HG03378 (cell line): ENCODE results near the gene VCX2.
"Not testable (repeated sequence)": the region's sequence is repeated elsewhere in the genome, so short reads cannot be mapped to it uniquely, and the experiment has no call there.

Experiments
- ATAC-seq: cut with Tn5 transposase; IDR thresholded peaks from one replicate; pipeline ENCODE4 v1.9.1; 2021; ENCODE audit warnings: mild to moderate bottlenecking, moderate library complexity; ENCODE audit not compliant: unreplicated experiment

Gene VCX2

DNA sequence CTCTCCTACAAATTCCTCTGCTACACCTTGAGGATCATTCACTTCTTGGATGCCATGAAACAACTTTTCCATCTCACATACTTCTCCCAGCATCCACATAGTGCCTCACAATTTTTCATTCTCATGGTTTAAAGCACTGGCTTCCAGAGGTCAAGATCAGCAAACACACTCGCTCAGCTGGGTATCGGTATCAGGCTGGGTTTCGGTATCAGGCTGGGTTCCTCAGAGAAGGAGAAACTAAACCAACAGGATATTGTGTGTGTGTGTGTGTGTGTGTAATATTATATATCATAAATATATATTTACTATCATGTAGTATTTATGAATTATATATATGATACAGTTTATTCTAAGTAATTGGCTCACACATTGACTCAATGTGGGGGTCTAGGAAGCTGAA is at the start of gene VCX2:
TSS of gene VCX2 (minus strand) at position 99 of the 400 bp plus-strand sequence. CDS start 624 bp downstream, outside the sequence.
- ATAC-seq, result not testable (repeated sequence)

DNA sequence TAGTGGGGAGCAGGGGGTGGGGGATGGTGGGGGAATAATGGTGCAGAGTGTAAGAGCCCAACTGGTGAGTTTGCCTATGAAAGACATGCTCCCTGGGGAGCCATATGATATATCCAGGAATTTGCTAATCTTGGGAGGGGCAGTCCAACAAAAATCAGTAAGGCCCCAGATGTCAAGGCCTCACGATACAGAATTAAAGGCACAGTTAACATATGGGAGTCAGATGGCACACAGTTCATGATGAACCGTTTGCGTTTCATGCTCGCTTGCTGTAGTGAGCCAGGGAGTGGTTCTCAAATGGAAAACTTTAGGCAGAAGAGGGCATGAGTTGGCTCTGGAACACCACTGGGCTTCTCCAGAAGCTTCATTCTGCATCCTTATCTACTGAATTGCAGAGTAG is 33.9 kb upstream of the VCX2 start:
- no peak for ATAC-seq

DNA sequence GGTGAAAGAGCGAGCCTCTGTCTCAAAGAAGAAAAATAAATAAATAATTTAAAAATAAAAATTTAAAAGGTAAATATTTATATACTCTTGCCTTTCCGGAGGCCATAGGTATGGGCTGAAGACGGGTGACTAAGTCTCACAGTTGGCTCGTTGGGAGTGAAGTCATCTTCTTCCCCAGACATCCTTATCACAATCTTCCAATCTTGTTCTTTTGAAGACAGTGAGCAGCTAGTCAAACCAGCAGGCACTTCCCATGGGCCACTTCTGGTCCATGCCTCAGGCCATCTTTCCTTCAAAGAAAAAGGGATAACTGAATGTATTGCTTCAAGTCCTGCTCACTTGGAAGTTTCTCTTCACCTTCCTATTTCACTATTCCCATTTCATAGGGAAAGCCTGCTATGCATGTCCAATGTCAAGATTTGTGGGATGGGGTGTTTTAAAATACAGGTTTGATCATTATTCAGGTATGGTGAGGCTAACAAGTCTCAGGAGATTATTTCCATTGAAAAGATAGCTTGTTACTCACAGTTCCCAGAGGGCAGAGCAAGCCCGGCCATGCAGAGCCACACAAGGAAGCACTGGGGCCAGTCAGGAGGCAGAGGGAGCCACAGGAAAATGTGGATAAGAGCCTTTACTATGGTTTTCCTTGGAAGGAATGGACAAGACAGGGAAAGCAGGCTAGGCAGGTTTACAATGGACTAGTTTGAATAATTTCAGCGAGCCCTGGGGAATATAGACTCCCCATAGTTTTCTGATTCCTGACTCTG is 33.3 kb upstream of the VCX2 start:
- ATAC-seq, result no peak

DNA sequence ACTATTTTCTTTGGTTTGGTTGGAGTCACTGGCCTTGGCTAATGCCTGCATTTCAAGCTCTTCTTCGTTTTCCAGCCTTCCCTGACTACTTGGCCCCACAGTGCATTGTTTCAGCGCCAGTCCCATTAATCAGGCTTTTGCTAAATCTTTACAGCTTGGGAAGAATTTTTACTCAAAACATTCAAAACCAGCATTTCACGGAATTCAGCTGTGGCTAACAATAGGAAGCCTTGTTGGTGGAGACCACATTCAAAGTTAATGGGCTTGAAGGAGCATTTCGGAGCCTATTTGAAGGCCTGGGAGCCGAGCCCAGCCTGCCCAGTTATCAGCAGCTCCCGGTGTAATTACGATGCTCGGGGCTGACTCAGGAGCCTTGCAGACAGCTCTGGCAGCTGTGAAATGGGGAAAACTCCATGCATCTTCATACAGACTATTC is 30.8 kb upstream of the VCX2 start:
- ATAC-seq, result no peak

DNA sequence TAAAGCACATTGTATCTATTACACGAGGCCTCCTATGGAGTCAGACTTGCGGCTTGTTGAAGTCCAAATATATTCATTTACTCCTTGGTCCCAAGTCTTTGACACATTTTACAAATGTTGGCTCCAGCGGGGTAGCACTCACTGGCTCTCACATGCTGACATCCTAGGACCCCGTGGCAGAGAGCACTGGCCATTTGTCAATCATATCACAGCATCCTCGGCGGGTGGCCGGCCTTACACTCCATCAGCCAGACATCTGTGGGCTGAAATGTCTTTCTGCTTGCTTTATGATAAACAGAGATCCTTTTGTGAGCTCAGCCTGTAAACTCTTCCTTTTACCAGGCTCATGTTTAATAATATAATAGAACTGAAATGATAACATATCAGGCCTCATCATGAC is 25.7 kb upstream of the VCX2 start:
- ATAC-seq, result no peak

DNA sequence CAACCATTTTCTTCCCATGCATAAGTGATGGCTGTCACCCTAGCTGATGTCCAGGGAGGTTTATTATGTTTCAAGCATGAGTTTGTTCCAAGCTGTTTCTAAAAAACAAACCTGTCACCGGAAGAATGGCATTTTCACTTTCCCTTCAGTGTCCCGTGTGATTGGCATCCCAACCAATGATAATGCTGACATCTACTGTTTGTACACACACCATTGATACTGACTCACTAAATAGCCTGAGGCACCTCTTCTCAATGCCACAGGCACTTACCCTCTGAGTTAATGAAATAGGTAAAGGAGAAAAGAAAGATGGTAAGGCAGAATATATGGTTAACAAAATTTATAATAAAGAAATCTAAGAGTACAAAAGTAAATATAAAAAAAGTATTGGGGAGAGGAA is 23.1 kb upstream of the VCX2 start:
- ATAC-seq, result no peak

DNA sequence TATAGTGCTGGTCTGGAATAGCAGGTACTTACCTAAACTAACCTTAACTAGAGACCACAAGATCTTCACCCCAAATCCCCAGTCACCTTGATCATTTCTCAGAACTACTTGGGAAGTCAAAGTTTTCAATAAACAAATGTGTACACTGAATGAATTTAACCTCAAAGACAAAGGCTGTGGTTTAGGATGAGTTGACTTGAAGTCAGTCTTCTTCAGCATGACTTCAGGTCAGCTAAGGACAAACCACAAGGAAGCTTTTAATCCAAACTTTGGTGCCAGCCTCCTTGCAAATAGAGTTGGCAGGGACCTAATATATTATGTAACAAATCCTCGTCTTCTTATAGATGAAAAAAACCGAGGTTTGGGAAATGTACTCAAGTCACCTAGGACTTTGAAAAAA is 21.2 kb upstream of the VCX2 start:
- ATAC-seq, result no peak

DNA sequence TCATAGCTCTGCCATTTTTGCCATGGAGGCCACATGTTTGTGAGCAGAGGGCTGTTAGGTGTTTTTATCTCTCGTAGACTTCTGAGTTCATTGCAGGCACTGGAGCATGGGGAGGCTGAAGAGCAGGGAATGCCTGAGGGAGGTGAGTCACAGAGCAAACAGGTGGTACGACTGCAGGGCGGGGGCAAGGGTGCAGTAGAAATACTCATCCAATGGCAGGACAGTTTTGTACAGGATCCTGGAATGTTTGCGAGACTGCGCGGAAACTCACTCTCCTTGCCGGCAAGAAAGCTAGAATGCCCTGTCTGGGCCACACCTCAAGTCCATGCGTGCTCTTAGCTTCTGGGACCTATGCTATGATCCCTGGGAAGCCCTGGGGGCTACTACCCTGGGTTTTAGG is 20.0 kb upstream of the VCX2 start:
- no peak for ATAC-seq

DNA sequence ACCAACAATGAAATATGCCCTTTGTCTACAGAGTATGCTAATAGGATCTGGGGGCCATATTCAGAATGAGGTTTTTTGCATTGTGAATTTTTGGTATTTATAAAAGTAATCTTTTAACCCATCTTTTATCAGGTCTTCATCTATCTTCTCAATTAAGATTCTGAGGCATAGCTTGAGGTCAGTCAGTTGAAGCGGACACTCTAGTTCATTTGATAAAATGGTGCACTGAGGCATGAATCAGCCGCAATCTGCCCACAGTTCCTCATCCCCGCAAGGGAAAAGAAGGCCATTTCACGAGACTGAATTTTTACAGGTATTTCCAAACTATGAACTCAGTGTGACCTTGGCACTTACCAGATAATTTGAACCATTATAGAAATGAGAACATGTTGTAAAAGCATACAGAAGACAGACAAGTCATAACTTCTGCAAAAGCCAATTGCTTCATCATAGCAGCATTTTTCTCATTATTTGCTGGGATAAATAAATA is 19.3 kb upstream of the VCX2 start:
- no peak for ATAC-seq

DNA sequence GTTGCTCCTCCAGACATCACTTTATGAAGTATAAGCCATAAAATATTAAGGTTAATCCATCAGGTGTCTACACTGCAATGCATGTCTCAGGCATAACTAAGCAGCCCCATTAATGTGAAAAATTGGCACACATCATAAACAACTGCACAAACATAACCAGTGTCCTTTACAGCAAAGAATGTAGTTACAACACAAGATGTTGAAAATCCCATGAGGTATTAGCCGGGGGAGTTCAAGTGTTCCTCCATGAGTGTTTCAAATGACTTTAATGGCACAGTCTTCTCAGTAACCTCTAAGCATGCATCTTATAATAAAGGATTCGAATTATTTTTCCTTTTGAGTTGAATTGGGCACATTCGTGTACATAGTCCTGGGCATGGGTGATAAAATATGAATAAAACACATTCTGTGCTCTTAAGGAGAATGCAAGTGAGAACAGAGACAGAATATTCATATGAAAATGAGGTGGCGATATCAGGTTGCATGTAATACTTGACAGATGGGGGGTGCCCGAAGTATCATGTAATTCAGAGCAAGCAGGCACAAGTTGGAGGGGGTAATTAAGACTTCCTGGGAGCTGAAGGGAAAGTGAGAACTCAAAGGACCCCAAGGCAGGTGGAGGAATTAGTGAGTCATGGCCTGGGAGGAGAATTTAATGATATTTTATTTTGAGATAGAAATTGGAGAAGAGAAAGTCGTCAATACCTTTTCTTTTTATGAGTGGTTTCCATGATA is 18.2 kb upstream of the VCX2 start:
- no peak for ATAC-seq

DNA sequence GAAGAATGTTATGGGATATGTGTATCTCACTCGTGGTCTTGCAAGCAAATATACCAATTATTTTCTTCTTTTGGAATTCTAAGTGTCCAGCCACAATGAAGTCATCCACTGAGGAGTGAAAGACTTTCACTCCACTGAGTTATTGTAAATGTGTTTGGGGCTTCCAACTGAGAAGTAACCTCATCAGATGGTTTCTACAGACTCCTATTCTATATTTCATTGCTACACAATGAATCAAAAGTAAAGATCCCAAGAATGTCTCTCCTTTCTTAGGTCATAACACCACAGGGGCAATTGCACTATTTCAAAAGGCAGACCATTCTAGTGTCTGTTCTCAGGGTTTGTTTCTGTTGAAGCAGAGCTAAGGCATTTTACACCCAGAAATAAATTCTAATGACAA is 12.3 kb upstream of the VCX2 start:
- no peak for ATAC-seq

DNA sequence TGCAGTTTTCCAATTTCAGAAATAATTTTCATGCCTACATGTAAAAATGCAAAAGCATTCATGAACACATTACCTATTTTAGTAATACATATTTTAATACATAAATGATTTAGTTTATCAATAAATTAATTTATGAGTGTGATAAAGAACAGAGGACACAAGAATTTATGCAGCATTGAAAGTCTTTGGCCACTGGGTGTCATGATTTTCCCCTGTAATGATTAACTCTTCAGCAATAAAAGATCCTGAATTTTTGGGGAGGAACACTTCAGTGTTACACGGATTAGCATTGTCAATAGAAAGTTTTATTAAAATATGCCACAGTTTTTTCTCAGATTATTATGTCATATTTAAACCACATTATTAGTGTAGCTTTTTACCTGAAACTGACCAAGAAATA is 8.6 kb upstream of the VCX2 start:
- no peak for ATAC-seq

DNA sequence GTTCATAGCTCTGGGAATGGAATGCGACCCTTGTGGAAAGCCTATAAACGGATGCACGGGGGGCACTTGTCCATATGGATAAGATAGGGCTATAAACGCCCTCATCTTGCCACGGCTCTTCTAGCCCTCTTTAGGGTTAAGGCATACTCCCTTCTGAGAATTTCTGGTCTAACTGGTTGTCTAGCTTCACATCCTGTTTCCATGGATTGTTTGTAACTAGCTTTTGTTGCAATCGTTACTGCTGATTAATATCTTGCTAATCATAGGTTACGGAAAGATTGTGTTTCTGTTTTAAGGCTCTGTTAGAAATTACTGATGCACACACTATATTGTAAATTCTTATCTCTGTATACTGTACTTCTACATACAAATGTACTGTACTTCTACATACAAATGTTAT is 17.1 kb downstream of the VCX2 start:
- not testable (repeated sequence) for ATAC-seq

DNA sequence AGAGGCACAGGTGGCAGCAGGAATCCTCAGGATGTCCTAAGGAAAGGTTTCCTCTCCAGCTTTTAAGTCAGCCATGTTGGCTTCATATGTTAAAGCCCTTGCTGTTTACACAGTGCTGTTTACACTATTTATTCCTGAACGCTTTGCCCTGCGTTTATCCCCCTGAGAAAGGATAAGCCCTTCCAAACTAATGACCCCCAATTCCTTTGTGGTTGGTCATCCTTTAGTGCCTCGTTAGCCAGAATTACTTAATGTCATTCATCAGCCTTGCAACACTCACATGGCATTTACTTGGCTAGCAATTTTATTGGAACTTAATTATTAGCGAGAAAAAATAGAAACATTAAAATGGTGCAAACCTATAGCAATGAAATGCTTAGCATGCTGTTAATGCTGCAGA is 23.8 kb downstream of the VCX2 start:
- ATAC-seq, result no peak

DNA sequence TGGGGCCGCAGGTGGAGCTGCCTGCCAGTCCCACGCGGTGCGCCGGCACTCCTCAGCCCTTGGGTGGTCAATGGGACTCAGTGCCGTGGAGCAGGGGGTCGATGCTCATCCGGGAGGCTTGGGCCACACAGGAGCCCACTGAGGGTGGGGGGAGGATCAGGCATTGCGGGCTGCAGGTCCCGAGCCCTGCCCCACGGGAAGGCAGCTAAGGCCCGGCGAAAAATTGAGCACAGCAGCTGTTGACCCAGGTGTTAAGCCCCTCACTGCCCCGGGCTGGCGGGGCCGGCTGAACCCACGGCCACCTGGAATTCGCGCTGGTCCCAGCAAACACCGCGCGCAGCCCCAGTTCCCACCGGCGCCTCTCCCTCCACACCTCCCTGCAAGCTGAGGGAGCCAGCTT is 26.1 kb downstream of the VCX2 start:
- no peak for ATAC-seq

DNA sequence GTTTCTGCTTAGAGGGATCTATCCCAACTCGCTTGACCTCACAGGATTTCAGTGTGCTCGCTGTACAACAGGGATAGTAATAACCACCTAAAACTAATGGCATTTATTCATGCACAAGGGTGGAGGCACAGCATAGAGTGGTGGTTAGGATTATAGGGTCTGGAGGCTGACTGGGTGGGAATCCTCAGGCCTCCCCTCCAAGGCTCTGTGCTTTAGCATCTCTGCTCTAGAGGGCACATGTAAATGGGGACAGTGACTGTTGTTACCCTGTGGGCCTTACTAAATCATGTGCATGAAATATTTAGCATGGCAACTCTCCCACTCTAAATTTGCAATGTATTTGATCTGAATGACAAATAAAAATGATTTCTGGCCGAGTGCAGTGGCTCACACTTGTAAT is 29.2 kb downstream of the VCX2 start:
- ATAC-seq, result no peak

DNA sequence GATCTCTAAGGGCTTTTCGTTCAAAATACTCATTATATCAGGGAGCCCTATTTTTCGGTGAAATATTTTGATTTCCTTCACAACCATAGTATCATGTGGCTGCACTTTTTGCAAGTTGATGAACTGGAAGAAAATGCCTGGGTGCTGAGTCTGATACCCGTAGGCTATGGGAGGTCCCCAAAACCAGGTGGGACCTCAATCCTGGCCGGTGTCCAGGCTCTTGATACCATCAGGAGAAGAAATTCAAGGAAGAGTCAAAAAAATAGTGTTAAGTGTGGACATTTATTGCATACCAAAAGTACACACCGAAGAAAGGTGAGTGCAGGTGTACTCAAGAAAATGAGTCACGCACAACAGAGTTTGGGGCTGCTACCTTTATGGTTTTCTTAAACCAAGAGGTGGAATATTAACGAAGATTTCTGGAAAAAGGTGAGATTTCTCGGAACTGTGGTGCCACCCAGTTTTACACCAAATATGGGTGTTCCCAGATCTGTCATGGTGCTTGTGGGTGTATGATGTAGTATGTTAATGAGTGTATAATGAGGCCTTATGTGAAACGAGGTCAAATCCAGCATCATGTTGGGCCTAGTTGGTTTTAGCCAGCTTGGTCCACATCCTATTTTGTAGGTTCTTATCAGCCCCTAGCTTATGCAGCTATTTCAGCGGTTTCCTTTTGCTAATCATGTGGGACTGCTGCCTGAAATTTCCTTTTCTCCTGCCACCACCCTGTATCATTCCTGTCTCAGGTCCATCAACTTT is 29.9 kb downstream of the VCX2 start:
- ATAC-seq, result no peak

DNA sequence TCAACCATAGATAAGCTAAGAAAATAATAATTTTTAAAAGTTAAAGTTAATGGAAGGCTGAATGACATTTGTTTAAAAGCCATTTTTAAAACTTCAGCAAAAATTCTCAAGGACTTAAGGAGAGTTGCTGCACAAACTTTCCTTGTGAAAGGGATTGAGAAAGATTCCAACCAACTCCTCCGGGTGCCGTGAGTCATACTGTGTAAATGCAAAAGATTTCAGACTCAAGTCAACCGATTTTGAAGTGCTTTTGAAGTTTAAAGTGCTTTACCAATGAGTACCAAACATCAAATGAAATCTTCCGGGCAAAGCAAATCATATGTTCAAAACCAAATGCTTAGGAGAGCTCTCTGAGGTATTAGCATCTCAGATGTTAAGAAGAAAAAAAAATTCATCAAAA is 31.4 kb downstream of the VCX2 start:
- ATAC-seq, result no peak

DNA sequence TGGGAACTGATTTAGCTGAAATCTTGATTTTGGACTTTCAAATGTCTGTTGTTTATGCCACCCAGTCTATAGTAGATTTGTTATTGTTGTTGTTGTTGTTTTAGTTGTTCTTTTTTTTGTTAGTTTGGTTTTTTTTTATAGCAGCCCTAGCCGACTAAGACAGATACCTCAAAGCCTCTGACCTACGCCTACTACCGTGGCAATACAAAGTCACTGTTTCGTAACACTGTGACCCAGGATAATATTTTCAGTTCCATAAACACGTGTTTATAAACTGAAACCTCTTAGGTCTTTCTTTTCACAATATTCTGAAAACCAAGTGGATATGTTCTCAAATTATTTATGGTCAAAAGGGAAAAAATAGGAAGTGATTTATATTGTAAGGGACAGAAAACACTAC is 32.8 kb downstream of the VCX2 start:
- no peak for ATAC-seq

DNA sequence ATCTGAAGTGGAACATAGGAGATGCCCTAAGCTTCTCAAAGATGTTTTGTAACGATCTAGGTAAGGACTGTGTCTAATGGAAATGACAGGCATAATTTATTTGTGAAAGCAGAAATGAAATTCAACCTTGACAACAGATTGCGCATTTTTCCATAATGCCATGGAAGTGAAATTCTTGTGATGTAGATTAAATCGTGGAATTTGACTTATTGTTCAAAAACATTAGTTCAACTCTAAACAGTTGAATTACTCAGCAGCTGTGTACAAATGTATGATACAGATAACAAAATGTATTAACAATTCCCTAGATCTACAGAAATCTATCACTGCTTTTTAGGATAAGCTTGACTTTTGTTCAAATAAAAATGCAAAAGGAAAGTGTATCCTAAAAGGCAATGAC is 44.4 kb downstream of the VCX2 start:
- ATAC-seq, result no peak

DNA sequence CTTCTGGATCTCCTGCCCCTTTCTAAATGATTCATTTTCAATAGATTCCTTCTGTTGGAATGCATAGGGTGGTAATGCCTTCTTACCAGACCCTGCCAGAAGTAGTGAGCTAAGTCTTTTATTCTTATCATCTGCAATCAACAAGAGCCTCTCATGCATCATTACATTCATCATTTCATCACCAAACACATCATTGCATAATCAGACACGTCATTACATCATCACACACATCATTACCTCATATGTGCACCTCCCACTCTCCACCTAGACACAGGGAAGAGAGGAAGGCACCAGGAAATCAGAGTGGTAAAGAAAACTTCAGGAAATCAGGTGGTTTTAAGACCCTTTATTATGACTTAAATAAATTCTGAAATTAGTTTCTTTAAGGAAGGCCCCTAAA is 45.0 kb downstream of the VCX2 start:
- no peak for ATAC-seq

DNA sequence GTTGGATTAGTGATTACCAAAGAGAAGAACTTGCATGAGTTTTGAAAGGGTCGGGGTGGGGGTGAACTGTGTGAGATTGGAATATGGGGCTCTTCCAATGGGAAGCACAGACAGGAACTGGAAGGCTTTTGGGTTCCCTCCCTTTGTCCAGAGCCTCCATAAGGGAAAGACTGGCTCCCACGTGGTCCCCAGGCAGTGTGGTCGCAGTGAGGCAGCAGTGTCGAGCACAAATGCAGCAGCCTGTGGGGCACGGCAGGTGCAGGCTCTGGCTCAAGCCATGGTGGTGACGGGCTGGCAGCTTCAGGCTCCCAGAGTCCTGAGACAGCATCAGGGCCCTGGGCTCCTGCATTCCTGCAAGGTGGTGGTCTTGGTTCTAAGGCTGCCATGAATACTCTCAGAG is 45.5 kb downstream of the VCX2 start:
- no peak for ATAC-seq
